ENCODE measurements around the gene SERPINB4.

DNA sequence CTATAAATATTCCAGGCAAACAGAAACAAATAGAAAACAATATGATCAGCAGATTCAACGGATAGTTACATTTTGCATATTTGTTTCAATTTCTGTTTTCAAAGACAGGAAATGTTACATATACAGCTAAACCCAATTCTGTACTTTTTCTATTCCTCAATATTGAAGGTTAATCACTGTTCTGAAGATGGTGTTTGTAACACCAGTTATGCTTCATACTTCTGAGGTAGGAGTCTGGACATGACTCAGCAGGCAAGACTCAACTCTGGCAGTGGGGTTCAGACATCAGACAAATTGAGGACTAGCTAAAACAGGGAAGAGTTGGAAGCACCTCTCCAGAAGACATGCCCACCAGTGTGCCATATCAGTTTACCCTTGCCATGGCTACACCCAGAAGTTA is 40.3 kb downstream of the SERPINB4 start:
- TF ChIP-seq, protein P1, sequence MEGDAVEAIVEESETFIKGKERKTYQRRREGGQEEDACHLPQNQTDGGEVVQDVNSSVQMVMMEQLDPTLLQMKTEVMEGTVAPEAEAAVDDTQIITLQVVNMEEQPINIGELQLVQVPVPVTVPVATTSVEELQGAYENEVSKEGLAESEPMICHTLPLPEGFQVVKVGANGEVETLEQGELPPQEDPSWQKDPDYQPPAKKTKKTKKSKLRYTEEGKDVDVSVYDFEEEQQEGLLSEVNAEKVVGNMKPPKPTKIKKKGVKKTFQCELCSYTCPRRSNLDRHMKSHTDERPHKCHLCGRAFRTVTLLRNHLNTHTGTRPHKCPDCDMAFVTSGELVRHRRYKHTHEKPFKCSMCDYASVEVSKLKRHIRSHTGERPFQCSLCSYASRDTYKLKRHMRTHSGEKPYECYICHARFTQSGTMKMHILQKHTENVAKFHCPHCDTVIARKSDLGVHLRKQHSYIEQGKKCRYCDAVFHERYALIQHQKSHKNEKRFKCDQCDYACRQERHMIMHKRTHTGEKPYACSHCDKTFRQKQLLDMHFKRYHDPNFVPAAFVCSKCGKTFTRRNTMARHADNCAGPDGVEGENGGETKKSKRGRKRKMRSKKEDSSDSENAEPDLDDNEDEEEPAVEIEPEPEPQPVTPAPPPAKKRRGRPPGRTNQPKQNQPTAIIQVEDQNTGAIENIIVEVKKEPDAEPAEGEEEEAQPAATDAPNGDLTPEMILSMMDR (IDR thresholded peaks at IDR 0.05) = no peak
- no peak for TF ChIP-seq POLR2A (IDR thresholded peaks at IDR 0.05)
